Osteoblast (primary cell): Measurements from ENCODE around the gene PPP3R1. TPM values are rescaled to one million over a fixed set of nuclear protein-coding genes. Genes with fewer than 3 reads are reported as not detected.

ENCODE experiments used
- DNase-seq: peaks from one replicate; pipeline ENCODE4 v3.0.0; 2011; ENCODE audit warnings: low spot score, mixed read lengths; ENCODE audit not compliant: insufficient read length; ENCODE audit errors: missing footprints
- H2AFZ ChIP-seq: 2 replicates; pipeline ENCODE4 v1.6.0; 2011; ENCODE audit warnings: mild to moderate bottlenecking, low read length
- H3K27ac ChIP-seq: 2 replicates; pipeline ENCODE4 v1.5.1; 2011; ENCODE audit warnings: mild to moderate bottlenecking, low read depth, low read length, moderate library complexity
- H3K27me3 ChIP-seq: 2 replicates; pipeline ENCODE4 v1.6.0; 2012; ENCODE audit warnings: mild to moderate bottlenecking, control low read depth, inconsistent platforms, low read length, moderate library complexity; ENCODE audit not compliant: insufficient read depth
- H3K36me3 ChIP-seq: 2 replicates; pipeline ENCODE4 v1.5.1; 2011; ENCODE audit warnings: mild to moderate bottlenecking, low read length, control low read depth, moderate library complexity; ENCODE audit not compliant: insufficient read depth
- H3K4me1 ChIP-seq: 2 replicates; pipeline ENCODE4 v1.5.1; 2011; ENCODE audit warnings: mild to moderate bottlenecking, low read length, control low read depth, moderate library complexity; ENCODE audit not compliant: insufficient read depth
- H3K4me2 ChIP-seq: 2 replicates; pipeline ENCODE4 v1.6.0; 2011; ENCODE audit warnings: mild to moderate bottlenecking, low read length; ENCODE audit not compliant: insufficient read depth
- H3K4me3 ChIP-seq: fragments of 200-600 bp; sonication (generic); 3 replicates; pipeline ENCODE4 v1.5.1; 2012; ENCODE audit warnings: mild to moderate bottlenecking, low read length, inconsistent platforms; ENCODE audit not compliant: insufficient read depth
- H3K79me2 ChIP-seq: 2 replicates; pipeline ENCODE4 v1.6.0; 2012; ENCODE audit warnings: mild to moderate bottlenecking, low read length, control low read depth, inconsistent platforms; ENCODE audit not compliant: insufficient read depth
- H3K9me3 ChIP-seq: 2 replicates; pipeline ENCODE4 v1.5.1; 2011; ENCODE audit warnings: low read depth, low read length, control low read depth
- H4K20me1 ChIP-seq: 2 replicates; pipeline ENCODE4 v1.6.0; 2012; ENCODE audit warnings: mild to moderate bottlenecking, low read length, control low read depth; ENCODE audit not compliant: insufficient read depth
- CTCF ChIP-seq: IDR thresholded peaks from 2 replicates; pipeline ENCODE4 v1.5.1; 2011; ENCODE audit warnings: mild to moderate bottlenecking, low read depth, low read length, moderate library complexity; ENCODE audit errors: extremely low read depth
- total RNA-seq: library from RNA; depleted of rRNA; stranded (reverse); fragments of >200 nt; gene quantifications from 2 replicates; pipeline ENCODE4 v1.2.3, GENCODE V29; 2012

Gene PPP3R1
- total RNA-seq, 1 donor, result 29.7 TPM

DNA sequence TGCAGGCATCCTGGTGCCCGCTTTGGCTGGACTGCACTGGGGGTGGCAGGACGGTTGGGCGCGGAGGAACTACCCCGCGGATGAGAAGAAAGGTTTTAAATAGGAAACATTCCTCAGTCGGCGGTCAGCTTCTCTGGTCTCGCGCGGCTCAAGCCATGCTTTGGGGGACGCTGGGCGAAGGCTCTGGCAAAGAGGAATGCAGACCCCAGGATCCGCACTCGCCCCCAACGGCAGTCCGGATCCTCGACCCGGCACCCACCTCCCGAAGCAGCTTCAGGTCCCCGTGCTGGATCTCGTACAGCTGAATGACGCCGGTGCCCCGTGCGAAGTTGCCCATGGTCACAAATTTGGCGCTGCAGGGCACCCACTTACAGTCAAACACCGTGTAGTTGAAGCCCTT is 95.3 kb downstream of the PPP3R1 start:
- H3K27ac ChIP-seq, result peak overlapping the region; percentile 98
- peak overlapping the region; percentile 99 for H3K4me2 ChIP-seq
- H3K79me2 ChIP-seq, result peaks cover 55% of the 10 kb centered on the region
- H3K4me1 ChIP-seq, result peaks cover 19% of the 10 kb centered on the region
- peaks cover 2% of the 10 kb centered on the region for H4K20me1 ChIP-seq
- TF ChIP-seq CTCF, result no peak
- no peak for DNase-seq
- no peaks in the 10 kb centered on the region for H3K9me3 ChIP-seq
- no peaks in the 10 kb centered on the region for H3K27me3 ChIP-seq
- H3K36me3 ChIP-seq, result peaks cover 25% of the 10 kb centered on the region
- peak overlapping the region; percentile 99 for H2AFZ ChIP-seq
- peak overlapping the region; percentile 98 for H3K4me3 ChIP-seq

DNA sequence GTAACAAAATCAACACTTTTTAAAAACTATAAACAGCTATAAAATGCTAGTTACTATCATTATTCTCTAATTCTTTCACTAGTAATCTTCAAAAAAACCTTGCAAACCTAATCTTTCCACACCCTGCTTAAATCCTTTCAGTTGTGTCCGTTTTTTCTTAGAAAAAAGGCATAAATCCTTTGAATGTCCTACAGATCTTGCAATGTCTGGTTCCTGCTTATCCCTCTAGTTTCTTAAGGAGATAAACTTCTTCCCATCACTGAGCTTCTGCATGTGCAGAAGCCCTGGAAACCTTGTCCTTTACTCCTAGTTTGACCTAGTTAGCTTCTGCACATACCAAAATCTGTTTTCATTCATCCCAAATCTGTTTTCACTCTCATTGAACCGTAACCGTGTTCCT is 95.9 kb downstream of the PPP3R1 start:
- DNase-seq, result no peak
- Histone ChIP-seq H3K27ac (peak overlapping the region; percentile 98), H3K4me2 (peak overlapping the region; percentile 99), H3K36me3 (peaks cover 19% of the 10 kb centered on the region), H3K9me3 (no peaks in the 10 kb centered on the region), H3K27me3 (no peaks in the 10 kb centered on the region), H2AFZ (peak overlapping the region; percentile 99), H3K79me2 (peaks cover 55% of the 10 kb centered on the region), H3K4me1 (peaks cover 19% of the 10 kb centered on the region), H4K20me1 (peaks cover 2% of the 10 kb centered on the region), H3K4me3 (peak overlapping the region; percentile 98)
- no peak for TF ChIP-seq CTCF

DNA sequence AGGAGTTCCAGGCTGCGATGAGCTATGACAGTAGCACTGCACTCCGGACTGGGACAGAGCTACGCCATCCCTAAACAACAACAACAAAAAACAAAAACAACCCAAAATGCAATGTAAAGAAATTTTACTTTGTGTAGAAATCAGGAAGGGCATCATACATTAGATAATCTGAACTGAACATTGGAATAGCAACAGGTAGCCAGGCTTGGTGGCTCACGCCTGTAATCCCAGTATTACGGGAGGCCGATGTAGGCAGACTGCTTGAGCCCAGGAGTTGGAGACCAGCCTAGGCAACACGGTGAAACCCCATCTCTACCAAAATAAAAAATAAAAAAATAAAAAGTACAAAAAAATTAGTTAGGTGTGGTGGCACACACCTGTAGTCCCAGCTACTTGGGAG is 96.7 kb downstream of the PPP3R1 start:
- no peaks in the 10 kb centered on the region for H3K27me3 ChIP-seq
- no peaks in the 10 kb centered on the region for H3K9me3 ChIP-seq
- no peak for DNase-seq
- peaks cover 48% of the 10 kb centered on the region for H3K79me2 ChIP-seq
- H3K36me3 ChIP-seq, result peaks cover 11% of the 10 kb centered on the region
- no peak overlapping the region for H3K4me2 ChIP-seq
- no peak overlapping the region for H3K4me3 ChIP-seq
- peaks cover 19% of the 10 kb centered on the region for H3K4me1 ChIP-seq
- peaks cover 2% of the 10 kb centered on the region for H4K20me1 ChIP-seq
- TF ChIP-seq CTCF, result no peak
- no peak overlapping the region for H3K27ac ChIP-seq
- no peak overlapping the region for H2AFZ ChIP-seq

- no peaks in the 10 kb centered on the region for H4K20me1 ChIP-seq
- DNase-seq, result no peak
- H3K4me2 ChIP-seq, result no peak overlapping the region
- no peak overlapping the region for H2AFZ ChIP-seq
- no peaks in the 10 kb centered on the region for H3K9me3 ChIP-seq
- H3K4me3 ChIP-seq, result no peak overlapping the region
- peaks cover 9% of the 10 kb centered on the region for H3K4me1 ChIP-seq
- no peaks in the 10 kb centered on the region for H3K36me3 ChIP-seq
- no peak for TF ChIP-seq CTCF
- H3K79me2 ChIP-seq, result peaks cover 34% of the 10 kb centered on the region
- no peak overlapping the region for H3K27ac ChIP-seq
- no peaks in the 10 kb centered on the region for H3K27me3 ChIP-seq
Observed at GRCh38 chr2:68152681-68153347, 99.5 kb downstream of the PPP3R1 start.
